BE2C (cell line): ENCODE results near the gene LYSMD3.

ENCODE experiments used
- DNase-seq: peaks from one replicate; pipeline ENCODE4 v3.0.0-alpha.2; 2020
- H3K27me3 ChIP-seq: fragments of 250-450 bp; sonication (Bioruptor Pico); 2 replicates; pipeline ENCODE4 v1.5.1; 2020; ENCODE audit warnings: mild to moderate bottlenecking
- H3K36me3 ChIP-seq: fragments of 250-450 bp; sonication (Bioruptor Pico); 2 replicates; pipeline ENCODE4 v1.5.1; 2020; ENCODE audit warnings: mild to moderate bottlenecking
- H3K4me1 ChIP-seq: fragments of 250-450 bp; sonication (Bioruptor Pico); 2 replicates; pipeline ENCODE4 v1.5.1; 2020
- H3K4me3 ChIP-seq: 2 replicates; pipeline ENCODE4 v1.5.1; 2011; ENCODE audit warnings: low read depth, low read length
- H3K9me3 ChIP-seq: fragments of 250-450 bp; sonication (Bioruptor Pico); 2 replicates; pipeline ENCODE4 v1.5.1; 2020
- CTCF ChIP-seq: IDR thresholded peaks from 2 replicates; pipeline ENCODE4 v1.5.1; 2012; ENCODE audit warnings: mild to moderate bottlenecking, low read depth, low read length

The LYSMD3 gene

DNA sequence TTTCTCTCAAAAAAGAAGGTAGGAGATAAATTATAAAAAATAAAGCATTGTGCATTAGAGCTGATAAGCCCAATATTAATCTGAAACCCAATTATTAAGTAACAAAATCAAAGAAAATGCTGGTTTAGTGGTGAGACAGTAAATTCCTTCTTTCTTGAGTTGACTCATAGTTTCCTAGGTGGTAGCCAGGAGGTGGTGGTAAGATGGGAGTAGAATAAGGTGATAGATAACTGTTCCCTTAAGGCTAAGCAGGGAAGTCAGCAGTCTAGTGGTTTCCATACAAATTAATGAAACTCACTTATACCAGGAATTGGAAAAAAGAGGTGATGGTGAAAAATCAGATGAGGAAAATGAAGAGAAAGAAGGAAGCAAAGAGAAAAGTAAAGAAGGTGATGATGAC is 23.2 kb downstream of the LYSMD3 start:
- H3K36me3 ChIP-seq: no peaks in the 10 kb centered on the region
- TF ChIP-seq CTCF: no peak

GRCh38 chr5:90504743-90505142 is 24.6 kb downstream of the LYSMD3 start:
- Histone ChIP-seq H3K9me3 (no peaks in the 10 kb centered on the region), H3K27me3 (no peaks in the 10 kb centered on the region), H3K4me1 (no peaks in the 10 kb centered on the region), H3K36me3 (no peaks in the 10 kb centered on the region), H3K4me3 (no peak overlapping the region)
- TF ChIP-seq CTCF: no peak
- no peak for DNase-seq

More for the DNA sequence above, 23.2 kb downstream of the LYSMD3 start:
- DNase-seq: no peak
- Histone ChIP-seq H3K4me1 (no peaks in the 10 kb centered on the region), H3K9me3 (no peaks in the 10 kb centered on the region), H3K4me3 (no peak overlapping the region), H3K27me3 (no peaks in the 10 kb centered on the region)

DNA sequence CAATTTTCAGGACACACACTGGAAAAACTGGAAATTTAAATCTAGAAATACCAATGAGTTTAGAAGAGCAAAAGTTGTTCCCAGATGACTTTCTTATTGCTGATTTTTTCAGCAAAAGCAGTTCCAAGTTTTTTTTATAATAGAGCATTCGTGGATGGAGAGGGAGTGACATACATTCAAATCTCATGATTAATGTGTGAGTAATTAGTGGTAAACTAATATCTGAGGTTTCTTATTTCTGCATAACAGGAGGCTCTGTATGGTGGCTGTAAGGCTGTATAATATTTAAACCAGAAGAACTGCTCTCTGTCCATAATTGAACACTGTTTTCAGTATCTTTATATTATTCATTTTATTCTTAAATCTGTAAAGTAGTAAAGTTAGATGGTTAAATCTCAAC is 25.8 kb downstream of the LYSMD3 start:
- Histone ChIP-seq H3K4me3 (no peak overlapping the region), H3K27me3 (no peaks in the 10 kb centered on the region), H3K36me3 (no peaks in the 10 kb centered on the region), H3K9me3 (no peaks in the 10 kb centered on the region), H3K4me1 (no peaks in the 10 kb centered on the region)
- TF ChIP-seq CTCF: no peak
- DNase-seq: no peak

DNA sequence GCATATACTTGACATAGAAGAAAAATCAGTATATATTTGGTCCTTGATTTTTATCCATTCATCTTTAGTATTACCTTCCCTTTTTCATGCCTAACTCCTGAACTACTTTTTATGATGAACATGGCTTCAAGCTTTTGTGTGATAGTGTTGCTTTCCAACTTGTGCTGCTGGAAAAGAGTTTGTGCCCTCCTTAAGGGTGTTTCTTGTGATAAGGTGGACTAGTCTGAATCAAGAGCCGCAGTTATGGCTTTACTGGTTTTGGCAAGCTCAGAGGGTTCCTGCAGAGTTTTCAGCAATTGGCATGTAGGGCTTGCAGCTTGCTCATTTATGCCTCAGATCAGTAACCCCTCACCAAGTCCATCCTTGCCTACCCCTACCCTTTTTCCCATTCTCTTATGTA is 34.2 kb downstream of the LYSMD3 start:
- Histone ChIP-seq H3K27me3 (no peaks in the 10 kb centered on the region), H3K4me1 (no peaks in the 10 kb centered on the region), H3K4me3 (no peak overlapping the region), H3K9me3 (no peaks in the 10 kb centered on the region), H3K36me3 (no peaks in the 10 kb centered on the region)
- DNase-seq: no peak
- no peak for TF ChIP-seq CTCF

DNA sequence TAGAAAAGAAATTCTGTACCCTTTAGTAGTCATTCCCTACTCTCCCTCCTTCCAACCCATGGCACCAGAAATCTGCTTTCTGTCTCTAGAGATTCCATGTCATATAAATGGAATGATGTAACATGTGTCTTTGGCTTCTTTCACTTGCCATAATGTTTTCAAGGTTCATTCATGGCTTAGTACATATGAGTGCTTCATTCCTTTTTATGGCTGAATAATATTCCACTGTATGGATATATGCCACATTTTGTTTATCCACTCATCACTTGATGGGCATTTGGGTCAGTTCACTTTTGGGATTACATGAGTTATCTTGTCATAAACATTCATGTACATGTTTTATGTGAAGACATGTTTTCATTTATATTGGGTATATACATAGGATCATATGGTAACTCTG is 35.3 kb downstream of the LYSMD3 start:
- DNase-seq: no peak
- TF ChIP-seq CTCF: no peak
- H3K9me3 ChIP-seq: no peaks in the 10 kb centered on the region
- no peaks in the 10 kb centered on the region for H3K27me3 ChIP-seq
- no peaks in the 10 kb centered on the region for H3K36me3 ChIP-seq
- H3K4me1 ChIP-seq: no peaks in the 10 kb centered on the region
- no peak overlapping the region for H3K4me3 ChIP-seq

- Histone ChIP-seq H3K36me3 (no peaks in the 10 kb centered on the region), H3K4me3 (no peak overlapping the region), H3K9me3 (no peaks in the 10 kb centered on the region), H3K4me1 (no peaks in the 10 kb centered on the region), H3K27me3 (no peaks in the 10 kb centered on the region)
- no peak for TF ChIP-seq CTCF
- DNase-seq: no peak
Observed at GRCh38 chr5:90488791-90489190, 40.6 kb downstream of the LYSMD3 start.
